HG03135 (cell line): ENCODE data around the gene THAP2.
"Not testable (repeated sequence)": the region's sequence is repeated elsewhere in the genome, so short reads cannot be mapped to it uniquely, and the experiment has no call there.

Experiments used
- ATAC-seq: cut with Tn5 transposase; IDR thresholded peaks from one replicate; pipeline ENCODE4 v1.9.1; 2021; ENCODE audit warnings: mild to moderate bottlenecking, moderate library complexity; ENCODE audit not compliant: unreplicated experiment

THAP2 gene

GRCh38 chr12:71702181-71702580 is 38.1 kb downstream of the THAP2 start:
- ATAC-seq = not testable (repeated sequence)

- ATAC-seq = no peak
Observed at GRCh38 chr12:71702590-71702989, 38.5 kb downstream of the THAP2 start.

GRCh38 chr12:71703206-71703605 is 39.1 kb downstream of the THAP2 start:
- ATAC-seq = no peak

- ATAC-seq = no peak
Observed at GRCh38 chr12:71704920-71705319, 40.8 kb downstream of the THAP2 start.

GRCh38 chr12:71708658-71709057 is 44.6 kb downstream of the THAP2 start:
- no peak for ATAC-seq

GRCh38 chr12:71710276-71711125 is 46.4 kb downstream of the THAP2 start:
- no peak for ATAC-seq

- no peak for ATAC-seq
Observed at GRCh38 chr12:71718611-71719010, 54.5 kb downstream of the THAP2 start.

- no peak for ATAC-seq
Observed at GRCh38 chr12:71719647-71720370, 55.7 kb downstream of the THAP2 start.

DNA sequence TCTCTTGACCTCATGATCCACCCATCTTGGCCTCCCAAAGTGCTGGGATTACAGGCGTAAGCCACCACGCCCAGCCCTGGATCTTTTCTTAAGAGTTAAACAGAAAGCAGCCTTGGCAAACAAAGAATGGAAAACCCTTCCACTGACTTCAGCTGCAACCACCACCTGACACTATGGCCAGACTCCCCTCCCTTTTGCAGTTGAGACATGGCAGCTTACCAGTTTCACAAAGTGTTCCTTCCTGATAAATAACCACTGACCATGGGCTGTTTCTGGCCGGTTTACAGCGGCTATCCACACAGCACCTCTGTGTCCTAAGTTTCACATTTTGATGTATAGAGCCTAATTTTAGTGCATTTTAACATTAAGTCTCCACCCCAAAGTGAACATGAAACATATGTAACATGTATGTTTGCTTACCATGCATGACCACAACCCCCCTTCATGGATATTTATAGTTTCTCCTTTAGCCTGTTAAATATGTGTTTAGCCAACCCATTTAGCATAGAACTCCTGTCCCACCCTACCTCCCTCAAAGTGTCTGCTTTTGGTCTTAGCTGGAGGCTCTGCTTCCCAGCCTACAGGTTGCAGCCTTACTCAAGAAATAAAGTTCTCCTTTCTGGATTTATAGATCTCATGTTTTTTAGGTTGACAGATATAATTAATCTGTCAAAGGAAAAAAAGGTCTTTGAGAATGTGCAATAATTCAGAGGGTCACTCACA is 57.8 kb downstream of the THAP2 start:
- no peak for ATAC-seq

- no peak for ATAC-seq
Observed at GRCh38 chr12:71725011-71725410, 60.9 kb downstream of the THAP2 start.

- no peak for ATAC-seq
Observed at GRCh38 chr12:71726548-71726947, 62.4 kb downstream of the THAP2 start.

- no peak for ATAC-seq
Observed at GRCh38 chr12:71727958-71728357, 63.9 kb downstream of the THAP2 start.
